HG03097 (cell line): ENCODE measurements around the gene ARMCX2.
"Not testable (repeated sequence)": the region's sequence is repeated elsewhere in the genome, so short reads cannot be mapped to it uniquely, and the experiment has no call there.

Experiments used
- ATAC-seq: cut with Tn5 transposase; IDR thresholded peaks from one replicate; pipeline ENCODE4 v1.9.1; 2021; ENCODE audit not compliant: unreplicated experiment, low FRiP score

ARMCX2 gene

GRCh38 chrX:101659601-101660063 is at the start of gene ARMCX2:
ARMCX2 (minus strand) TSS chrX:101659850; CDS start chrX:101657588, 2,262 bp downstream.
- ATAC-seq, result peak; percentile 52

- ATAC-seq, result no peak
Measured at GRCh38 chrX:101709384-101709783, 49.7 kb upstream of the ARMCX2 start.

- no peak for ATAC-seq
Measured at GRCh38 chrX:101708163-101708562, 48.5 kb upstream of the ARMCX2 start.

- no peak for ATAC-seq
Measured at GRCh38 chrX:101693476-101693875, 33.8 kb upstream of the ARMCX2 start.

GRCh38 chrX:101691835-101692234 is 32.2 kb upstream of the ARMCX2 start:
- no peak for ATAC-seq

GRCh38 chrX:101686574-101686973 is 26.9 kb upstream of the ARMCX2 start:
- ATAC-seq, result no peak

- no peak for ATAC-seq
Measured at GRCh38 chrX:101685923-101686322, 26.3 kb upstream of the ARMCX2 start.

- no peak for ATAC-seq
Measured at GRCh38 chrX:101682723-101683122, 23.1 kb upstream of the ARMCX2 start.

GRCh38 chrX:101677028-101677427 is 17.4 kb upstream of the ARMCX2 start:
- ATAC-seq, result no peak

- ATAC-seq, result no peak
Measured at GRCh38 chrX:101676571-101676970, 16.9 kb upstream of the ARMCX2 start.

GRCh38 chrX:101668143-101668542 is 8.5 kb upstream of the ARMCX2 start:
- no peak for ATAC-seq

- no peak for ATAC-seq
Measured at GRCh38 chrX:101658661-101659491, 774 bp downstream of the ARMCX2 start.

GRCh38 chrX:101657495-101657894 is 2.2 kb downstream of the ARMCX2 start:
- ATAC-seq, result no peak

GRCh38 chrX:101656817-101657216 is 2.8 kb downstream of the ARMCX2 start:
- ATAC-seq, result no peak

GRCh38 chrX:101655534-101655933 is 4.1 kb downstream of the ARMCX2 start:
- ATAC-seq, result no peak

- ATAC-seq, result not testable (repeated sequence)
Measured at GRCh38 chrX:101647716-101648115, 11.9 kb downstream of the ARMCX2 start.

- ATAC-seq, result no peak
Measured at GRCh38 chrX:101642093-101642492, 17.6 kb downstream of the ARMCX2 start.

GRCh38 chrX:101639583-101639982 is 20.1 kb downstream of the ARMCX2 start:
- ATAC-seq, result no peak

- no peak for ATAC-seq
Measured at GRCh38 chrX:101619364-101619763, 40.3 kb downstream of the ARMCX2 start.

- peak; percentile 88 for ATAC-seq
Measured at GRCh38 chrX:101617211-101618191, 42.1 kb downstream of the ARMCX2 start, which contains the start of gene ARMCX6. ARMCX6 (minus strand) TSS chrX:101618000; CDS start chrX:101616620, 1,380 bp downstream.

GRCh38 chrX:101605728-101606127 is 53.9 kb downstream of the ARMCX2 start:
- no peak for ATAC-seq
